GM18502 (cell line): ENCODE data around the gene LRRC74A.

Source experiments
- ATAC-seq: cut with Tn5 transposase; IDR thresholded peaks from one replicate; pipeline ENCODE4 v1.9.1; 2021; ENCODE audit warnings: mild to moderate bottlenecking; ENCODE audit not compliant: unreplicated experiment, poor library complexity

LRRC74A gene

DNA sequence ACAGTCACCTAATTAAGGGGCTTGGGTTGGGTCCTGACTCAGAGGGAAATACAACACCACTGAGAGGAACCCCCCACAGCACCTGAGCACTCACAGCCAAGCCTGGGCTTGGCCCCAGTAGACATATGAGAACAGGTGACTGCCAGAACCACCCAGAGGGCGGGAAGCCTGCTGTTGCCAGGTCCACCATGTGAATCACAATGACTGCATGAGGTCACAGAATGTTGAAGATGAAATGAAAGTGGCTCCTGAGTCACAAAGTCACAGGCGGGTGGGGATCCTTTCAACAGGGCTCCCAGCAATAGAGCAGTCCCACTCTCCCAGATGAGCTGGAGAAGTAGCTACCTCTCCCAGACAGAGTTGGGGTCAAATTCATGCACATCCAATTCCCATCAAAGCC lies at the start of gene LRRC74A:
Gene LRRC74A (plus strand): TSS at position 287 of the 400 bp plus-strand sequence. CDS start 290 bp downstream, outside the sequence.
- ATAC-seq = no peak

GRCh38 chr14:76776428-76777251 lies 49.6 kb upstream of the LRRC74A start:
- no peak for ATAC-seq

DNA sequence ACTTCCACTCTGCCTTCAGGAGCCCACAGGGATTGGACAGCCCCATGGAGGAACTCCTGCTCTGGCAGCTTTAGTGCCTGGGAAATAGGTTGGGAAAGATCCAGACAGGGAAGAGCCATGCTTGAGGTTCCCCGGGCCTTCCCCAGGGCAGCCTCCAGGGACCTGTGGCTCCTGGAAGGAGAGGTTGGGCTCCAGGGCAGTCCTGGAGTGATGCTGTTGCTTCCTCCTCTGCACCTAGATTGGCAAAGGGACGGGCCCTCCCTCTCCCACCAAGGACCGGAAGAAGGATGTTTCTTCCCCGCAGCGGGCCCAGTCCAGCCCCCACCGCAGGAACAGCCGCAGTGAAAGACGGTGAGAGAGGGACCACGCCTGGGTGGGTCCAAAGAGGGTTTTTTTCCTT lies 48.5 kb upstream of the LRRC74A start:
- ATAC-seq = no peak

DNA sequence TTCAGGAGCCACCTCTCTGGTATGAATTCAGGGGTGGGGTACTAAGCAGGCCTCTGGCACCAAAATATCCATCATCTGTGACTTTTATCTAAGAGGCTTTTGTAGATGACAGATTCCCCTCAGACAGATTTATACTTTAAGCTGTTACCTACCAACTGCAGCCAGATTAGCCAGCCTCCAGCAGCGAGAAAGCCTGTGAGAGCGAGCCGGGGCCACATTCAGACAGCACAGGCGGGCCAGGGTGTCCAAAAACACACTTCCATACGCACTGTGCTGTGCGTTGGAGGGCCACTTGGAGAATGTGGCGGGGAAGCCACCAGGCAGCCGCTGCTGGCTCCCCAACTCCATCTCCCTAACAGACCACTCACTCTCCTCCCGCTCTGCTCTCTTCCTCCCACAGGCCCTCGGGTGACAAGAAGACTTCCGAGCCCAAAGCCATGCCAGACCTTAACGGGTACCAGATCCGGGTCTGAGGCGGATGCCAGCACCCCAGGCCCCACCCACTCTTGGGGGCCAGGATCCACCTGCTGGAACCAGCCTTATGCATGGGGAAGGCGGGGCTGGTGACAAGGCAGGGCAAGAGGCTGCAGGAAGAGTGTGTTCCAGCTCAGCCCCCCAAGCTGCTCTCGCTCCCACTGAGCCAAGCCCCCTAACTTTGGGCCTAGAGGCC lies 47.5 kb upstream of the LRRC74A start:
- no peak for ATAC-seq

DNA sequence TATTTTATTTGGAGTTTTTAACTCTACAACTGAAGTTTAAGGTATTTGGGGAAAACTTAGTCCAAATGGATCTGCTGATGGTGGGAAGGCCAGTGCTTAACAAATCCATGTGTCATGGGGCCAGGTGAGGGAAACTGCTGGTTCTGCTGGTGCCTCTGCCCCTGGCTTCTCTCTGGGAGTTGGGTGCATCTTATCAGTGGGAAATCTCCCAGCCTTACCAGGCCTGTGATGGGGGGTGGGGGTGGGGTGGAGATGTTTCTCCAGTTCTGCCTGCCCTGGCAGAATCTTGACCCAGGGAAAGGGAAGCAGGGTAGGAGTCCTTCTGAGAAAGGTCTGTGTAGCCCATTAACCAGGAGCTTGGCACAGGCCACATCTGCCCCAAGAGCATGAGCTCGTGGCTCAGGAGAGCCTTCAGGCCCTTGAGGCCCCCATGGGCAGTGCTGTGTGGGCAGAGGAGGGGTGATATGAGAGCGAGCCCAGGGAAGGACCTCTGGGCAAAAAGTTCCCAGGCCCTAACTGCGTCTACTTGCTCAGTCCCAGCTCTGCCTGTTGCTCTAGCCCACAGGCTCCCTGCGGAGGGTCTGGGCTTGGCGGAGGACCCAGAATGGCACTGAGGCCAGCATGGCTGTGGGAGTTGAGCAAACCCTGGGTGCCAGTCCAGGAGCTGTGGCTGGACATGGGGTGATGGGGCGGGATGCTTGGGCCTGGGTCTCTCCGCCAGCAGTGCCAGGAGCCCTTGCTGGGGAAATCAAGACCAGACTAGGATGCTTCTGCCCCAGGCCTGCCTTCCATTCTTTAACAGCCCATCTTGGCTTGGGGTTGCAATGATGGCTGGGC lies 46.8 kb upstream of the LRRC74A start:
- ATAC-seq = no peak

- no peak for ATAC-seq
These were observed 46.2 kb upstream of the LRRC74A start for GRCh38 chr14:76780058-76780345.

GRCh38 chr14:76780360-76780759 lies 45.8 kb upstream of the LRRC74A start:
- no peak for ATAC-seq

DNA sequence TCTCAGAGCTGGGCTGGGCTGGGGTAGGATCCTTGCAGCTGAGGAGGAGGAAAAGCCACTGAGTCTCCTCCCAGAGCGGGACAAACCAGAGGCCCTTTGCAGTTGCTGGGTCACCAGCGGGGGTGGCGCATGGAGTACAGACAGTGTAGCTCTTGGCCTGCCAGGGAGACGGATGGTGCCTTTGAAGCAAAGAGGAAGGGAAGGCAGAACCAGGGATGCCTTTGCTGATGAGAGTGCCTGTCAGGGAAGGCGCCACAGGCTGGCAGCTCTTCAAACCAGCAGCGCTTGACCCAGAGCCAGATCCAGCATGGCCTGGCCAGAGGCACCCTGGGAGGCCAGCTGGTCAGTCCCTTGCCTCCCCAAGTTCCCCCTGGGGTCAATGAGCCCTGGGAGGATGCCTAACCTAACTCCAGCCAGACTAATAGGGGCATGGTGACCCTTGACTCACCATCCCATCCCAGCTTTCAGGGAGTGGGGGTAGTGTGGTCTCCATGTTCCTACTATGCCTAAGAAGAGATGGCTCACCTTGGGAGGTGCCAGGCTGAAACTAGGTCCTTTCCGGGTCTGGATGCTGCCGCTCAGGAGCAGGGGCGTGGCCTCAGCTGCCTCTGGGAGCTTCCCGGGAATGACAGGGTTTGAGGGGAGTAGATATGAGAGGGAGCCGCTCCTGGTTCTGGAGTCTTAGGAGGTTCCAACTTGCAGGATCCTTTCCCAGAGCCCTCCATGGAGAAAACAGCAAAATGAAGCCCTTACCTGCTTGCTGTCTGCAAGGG lies 45.1 kb upstream of the LRRC74A start:
- no peak for ATAC-seq

GRCh38 chr14:76781648-76782051 lies 44.6 kb upstream of the LRRC74A start:
- ATAC-seq = no peak

- ATAC-seq = no peak
These were observed 43.9 kb upstream of the LRRC74A start for GRCh38 chr14:76782115-76782884.

DNA sequence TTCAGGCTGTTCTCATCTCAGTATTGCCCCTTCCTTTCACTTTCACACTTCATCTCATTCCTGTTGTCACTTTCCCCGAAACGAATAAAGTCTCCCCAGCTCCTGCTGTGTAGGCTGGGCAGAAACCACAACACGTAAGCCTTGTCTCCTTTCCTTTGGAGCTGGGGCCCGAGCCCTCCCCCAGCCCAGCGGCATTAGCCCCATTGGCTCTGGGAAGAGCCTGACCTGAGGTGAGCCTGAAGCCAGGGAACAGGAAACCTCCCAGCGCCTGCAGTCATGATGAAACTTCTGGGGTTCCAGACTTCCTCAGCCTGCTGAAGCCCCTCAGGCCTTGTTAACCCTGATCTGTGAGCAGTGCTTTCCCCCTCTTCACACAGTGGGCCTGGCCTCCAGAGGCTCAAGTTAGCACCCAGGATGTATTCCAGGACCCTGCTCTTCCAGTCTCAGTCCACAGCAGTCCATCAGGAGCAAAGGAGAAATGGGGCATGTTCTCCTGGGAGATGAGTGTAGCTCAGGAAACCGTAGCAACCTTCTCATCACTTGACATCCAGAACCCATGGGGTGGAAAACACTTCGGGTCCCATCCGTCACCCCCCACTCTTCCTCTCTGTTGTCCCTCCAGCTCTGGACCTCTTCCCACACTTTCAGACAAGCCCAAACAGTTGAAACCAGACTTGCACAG lies 43.2 kb upstream of the LRRC74A start:
- ATAC-seq = no peak

DNA sequence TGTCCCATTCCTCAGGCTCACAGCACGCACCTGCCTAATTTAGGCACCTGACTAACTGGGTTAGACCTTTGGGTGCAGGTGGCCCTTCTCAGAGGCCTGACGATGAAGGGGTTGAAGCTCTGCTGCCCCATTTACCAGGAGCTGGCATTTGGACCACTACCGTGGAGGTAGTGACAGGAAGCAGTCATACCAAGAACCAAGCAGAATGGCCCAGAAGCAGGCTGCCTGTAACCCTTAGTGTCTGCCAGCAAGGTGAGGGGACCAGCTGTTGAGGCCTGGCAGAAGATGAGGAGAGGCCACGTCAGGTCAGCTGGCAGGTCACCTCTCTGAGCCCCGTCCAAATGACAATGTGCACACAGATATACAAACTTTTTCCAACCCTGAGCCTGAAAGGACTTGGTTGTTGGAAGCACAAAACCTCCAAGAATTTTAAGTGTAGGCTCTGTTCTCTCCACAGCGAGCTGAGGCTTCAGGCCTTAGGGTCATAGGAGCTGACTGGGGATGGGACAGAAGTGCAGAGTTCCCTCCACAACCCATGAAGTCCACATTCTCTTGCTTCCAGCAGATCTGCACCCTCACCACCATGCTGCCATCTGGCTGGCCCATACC lies 41.8 kb upstream of the LRRC74A start:
- ATAC-seq = no peak

- ATAC-seq = peak; percentile 72
These were observed 41.3 kb upstream of the LRRC74A start for GRCh38 chr14:76784881-76785280.

GRCh38 chr14:76786601-76787000 lies 39.6 kb upstream of the LRRC74A start:
- no peak for ATAC-seq

GRCh38 chr14:76792422-76792821 lies 33.8 kb upstream of the LRRC74A start:
- no peak for ATAC-seq

DNA sequence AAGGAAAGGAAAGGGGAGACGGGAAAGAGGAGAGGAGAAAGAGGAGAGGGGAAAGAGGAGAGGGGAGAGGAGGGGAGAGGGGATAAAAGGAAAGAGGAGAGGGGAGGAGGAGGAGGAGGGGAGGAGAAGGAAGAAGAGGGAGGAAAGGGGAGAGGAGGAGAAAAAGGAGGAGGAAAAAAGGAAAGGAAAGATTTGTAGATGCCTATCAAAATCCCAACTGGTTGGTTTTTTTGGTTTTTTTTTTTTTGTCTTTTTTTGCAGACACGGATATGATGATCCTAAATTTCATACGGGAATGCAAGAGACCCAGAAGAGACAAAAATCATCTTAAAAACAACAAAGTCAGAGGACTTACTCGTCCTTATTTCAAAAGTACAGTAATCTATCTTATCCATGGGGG lies 32.9 kb upstream of the LRRC74A start:
- no peak for ATAC-seq

- no peak for ATAC-seq
These were observed 32.3 kb upstream of the LRRC74A start for GRCh38 chr14:76793956-76794355.

DNA sequence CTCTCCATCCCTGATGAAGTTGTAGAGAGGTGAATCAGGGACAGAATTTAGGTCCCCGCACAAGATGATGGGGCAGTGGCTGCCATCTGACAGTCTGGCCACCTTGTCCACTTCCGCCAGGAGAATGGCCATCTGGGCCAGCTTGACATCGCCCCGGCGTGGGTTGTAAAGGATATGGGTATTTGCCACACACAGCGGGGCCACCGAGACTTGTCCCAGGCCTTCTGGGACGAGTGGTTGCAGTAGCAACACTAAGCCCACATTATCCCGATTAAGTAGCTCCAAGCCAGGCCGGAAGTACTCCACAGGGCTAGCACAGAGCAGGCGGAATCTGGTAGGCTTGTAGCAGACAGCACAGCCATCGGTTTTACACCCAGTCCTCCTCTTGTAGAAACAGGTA lies 19.8 kb upstream of the LRRC74A start:
- no peak for ATAC-seq

GRCh38 chr14:76808011-76808410 lies 18.2 kb upstream of the LRRC74A start:
- no peak for ATAC-seq
